ENCODE measurements around the gene FLOT1. TPM values are rescaled to one million over a fixed set of nuclear protein-coding genes. Genes with fewer than 3 reads are reported as not detected.

FLOT1 gene
- total and polyA plus RNA-seq, 9 of the 15 experiments (the other 6 are each of a cell fraction or from before 2014, with no cell fraction given), result 11.7 to 149 (median 118) TPM

- TF ChIP-seq BRF1 (IDR thresholded peaks at IDR 0.05; ENCODE audit: borderline replicate concordance, extremely low read depth, insufficient read length), result no peak
- no peak for TF ChIP-seq CSDE1 (IDR thresholded peaks at IDR 0.05)
- no peak for TF ChIP-seq ZKSCAN3 (CRISPR knock-in tag; IDR thresholded peaks at IDR 0.05)
- TF ChIP-seq NFIC (IDR thresholded peaks at IDR 0.05), result peak; percentile 46; the same call in 1 of the 2 replicates
- no peak for TF ChIP-seq RBM15 (IDR thresholded peaks at IDR 0.05; ENCODE audit: insufficient read depth, low read length)
- 0 out of 2 replicates have a peak, but pooled peaks have one; percentile 13 for TF ChIP-seq MAFK (IDR thresholded peaks at IDR 0.05; ENCODE audit: low read length)
- TF ChIP-seq MCM5 (IDR thresholded peaks at IDR 0.05; ENCODE audit: low read depth), result no peak
Observed at GRCh38 chr6:30682143-30683117, 60.1 kb downstream of the FLOT1 start (continued).

- H3K9me3 ChIP-seq (replicated peaks; ENCODE audit: control insufficient read depth, insufficient read depth, low read depth, low read length), result no peaks in the 10 kb centered on the region
- DNase-seq (ENCODE audit: extremely low read depth in 1 of 4, low spot score in 3 of 4) (no peak), ATAC-seq (no peak), FAIRE-seq (no peak)
- peak overlapping the region; percentile 88 for H3K27ac ChIP-seq (ENCODE audit: extremely low read depth, low read depth, low read length)
- peaks cover 80% of the 10 kb centered on the region for H3K79me2 ChIP-seq (ENCODE audit: control insufficient read depth, insufficient read depth, low read length)
- intact Hi-C loops (cut with micrococcal nuclease), result loop anchor here (1.0 to 10.0 kb wide), 3 partner anchors 36 to 406 kb away; partner anchors contain the start of gene MDC1
- peak overlapping the region; percentile 76 to 81; a peak in 3 of 4 replicates for H3K9ac ChIP-seq (ENCODE audit: insufficient read depth in 1 of 2, low read depth in 2 of 2, low read length in 2 of 2)
- BruUV-seq (replicated peaks), result no TSS peak
- ChIA-PET CTCF (ENCODE audit: low intra/inter-chr PET ratio) (interaction anchor here (6.1 kb wide), 1 partner anchor 40 kb away, joined by 92 read pairs; the partner anchor contains the start of gene TUBB), POLR2A (interaction anchor here (0.6 to 7.0 kb wide), 11 partner anchors 9 to 274 kb away, joined by 3 to 118 read pairs (median 4); partner anchors contain the start of genes DHX16, MDC1, MRPS18B and NRM)
- H3K4me2 ChIP-seq (ENCODE audit: insufficient read depth, low read length), result peak overlapping the region; percentile 97
- 7% methylated on average over 4 of the region's 4 CpGs for WGBS (ENCODE audit: insufficient coverage, low coverage, missing lambda C conversion rate)
- in situ Hi-C loops (cut with MboI), result no loop called here
- peak overlapping the region; percentile 81 for H3K4me3 ChIP-seq
- H2AFZ ChIP-seq (ENCODE audit: low read depth, low read length), result no peak overlapping the region
- no peaks in the 10 kb centered on the region; the same call in 1 of the 2 replicates for H4K20me1 ChIP-seq (replicated peaks; ENCODE audit: control insufficient read depth, insufficient read depth, low read length)
- H3K4me1 ChIP-seq (replicated peaks in 1 of 2; ENCODE audit: control insufficient read depth in 2 of 2, insufficient read depth in 2 of 2, low read length in 2 of 2), result peaks cover 41 to 73% of the 10 kb centered on the region in 2 experiments
- H3K27me3 ChIP-seq (ENCODE audit: control insufficient read depth in 2 of 2, insufficient read depth in 2 of 2, low read length in 2 of 2), result no peaks in the 10 kb centered on the region
- H3K9me1 ChIP-seq (ENCODE audit: control insufficient read depth, insufficient read depth, low read length), result no peaks in the 10 kb centered on the region
- H3K36me3 ChIP-seq (ENCODE audit: control insufficient read depth, insufficient read depth, low read length), result peaks cover 38% of the 10 kb centered on the region
- TF ChIP-seq MEIS2 (IDR thresholded peaks at IDR 0.05; ENCODE audit: partially characterized antibody) (peak; percentile 79), CC2D1A (IDR thresholded peaks at IDR 0.05) (peak; percentile 87; the same call in 1 of the 2 replicates), NR2C1 (IDR thresholded peaks at IDR 0.05) (no peak), NR2C1 (tag; IDR thresholded peaks at IDR 0.05) (0 out of 2 replicates have a peak, but pooled peaks have one; percentile 12), ZNF766 (CRISPR knock-in tag; conservative IDR thresholded peaks at IDR 0.05) (no peak), HBP1 (CRISPR knock-in tag; IDR thresholded peaks at IDR 0.05) (0 out of 2 replicates have a peak, but pooled peaks have one; percentile 11), ZBTB5 (IDR thresholded peaks at IDR 0.05) (peak; percentile 80; the same call in 1 of the 2 replicates), MTA2 (IDR thresholded peaks at IDR 0.05; ENCODE audit: low read depth) (0 out of 2 replicates have a peak, but pooled peaks have one; percentile 15), RBM15 (IDR thresholded peaks at IDR 0.05; ENCODE audit: insufficient read depth, low read length) (no peak)
Observed at GRCh38 chr6:30681766-30682142, 60.7 kb downstream of the FLOT1 start.
